ENCODE data around the gene KRT13. TPM values are rescaled to one million over a fixed set of nuclear protein-coding genes. Genes with fewer than 3 reads are reported as not detected.

KRT13 gene
- total and polyA plus RNA-seq, 10 of the 15 experiments (the other 5 are each of a cell fraction or from before 2014, with no cell fraction given), result not detected

DNA sequence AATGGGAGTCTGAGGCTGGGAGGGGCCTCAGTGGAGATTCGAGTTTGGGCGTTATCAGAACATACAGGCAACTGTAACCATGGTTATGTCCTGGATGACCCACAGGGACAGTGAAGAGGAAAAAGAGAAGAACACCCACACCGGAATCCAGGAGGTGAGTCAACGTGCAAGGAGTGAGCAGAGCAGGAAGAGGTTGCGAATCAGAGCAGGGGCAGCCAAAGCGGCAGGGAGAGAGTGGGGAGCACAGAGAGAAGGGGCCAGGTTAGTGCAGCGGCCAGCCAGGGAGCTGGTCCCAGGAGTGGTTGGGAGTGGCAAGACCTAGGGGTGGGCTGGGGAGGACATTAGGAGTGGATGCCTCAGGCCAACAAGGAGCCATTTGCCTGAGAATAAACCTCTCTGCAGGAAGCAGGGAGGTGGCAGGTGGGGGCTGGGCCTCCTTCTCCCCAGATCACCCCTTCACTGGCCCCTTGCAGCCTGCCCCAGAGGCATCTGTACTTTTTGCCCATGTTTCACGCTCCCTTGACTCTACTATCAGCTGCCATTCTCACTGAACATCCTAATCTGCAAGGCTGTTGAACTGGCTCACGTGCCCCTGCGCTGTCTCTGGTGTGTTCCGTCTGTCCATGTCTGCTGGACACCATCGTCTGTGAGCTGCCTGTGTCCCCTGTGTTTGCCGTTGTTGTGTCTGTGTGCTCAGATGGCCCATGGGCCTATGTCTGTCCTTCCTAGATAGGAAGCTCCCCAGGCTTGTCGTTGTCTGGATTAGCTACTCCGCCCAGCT, 5.1 kb downstream of the KRT13 start:
- Histone ChIP-seq H3K9ac (ENCODE audit: control insufficient read depth, insufficient read depth, low read length) (no peak overlapping the region), H3K4me1 (ENCODE audit: control insufficient read depth, insufficient read depth, low read length) (no peaks in the 10 kb centered on the region), H3K4me3 (no peak overlapping the region), H2AFZ (ENCODE audit: control insufficient read depth, low read depth, low read length) (no peak overlapping the region), H3K36me3 (ENCODE audit: control insufficient read depth in 2 of 2, insufficient read depth in 2 of 2, low read length in 1 of 2) (no peaks in the 10 kb centered on the region), H3K27ac (ENCODE audit: control insufficient read depth, insufficient read depth) (no peak overlapping the region), H3K27me3 (replicated peaks in 1 of 2; ENCODE audit: control insufficient read depth in 2 of 2, insufficient read depth in 2 of 2, low read length in 1 of 2) (peaks cover 0 to 4% of the 10 kb centered on the region in 2 experiments; a peak in 2 of 4 replicates), H3K4me2 (ENCODE audit: control insufficient read depth, insufficient read depth) (no peak overlapping the region), H4K20me1 (ENCODE audit: control insufficient read depth, insufficient read depth) (no peaks in the 10 kb centered on the region), H3K79me2 (ENCODE audit: control insufficient read depth, insufficient read depth, low read length) (no peaks in the 10 kb centered on the region), H3K9me3 (replicated peaks; ENCODE audit: control insufficient read depth, insufficient read depth, low read length) (no peaks in the 10 kb centered on the region)
- whole genome bisulfite sequencing (ENCODE audit: insufficient coverage, insufficient replicate concordance, low lambda C conversion rate, missing lambda C conversion rate), result 38% methylated on average over 15 of the region's 15 CpGs
- in situ Hi-C loops (cut with MboI) (no loop called here), intact Hi-C loops (cut with micrococcal nuclease; ENCODE audit: unreplicated experiment) (no loop called here)
- ChIA-PET RAD21 (ENCODE audit: unreplicated experiment) (no interaction called here), POLR2A (no interaction called here), SMC1A (ENCODE audit: uncharacterized antibody, unreplicated experiment) (no interaction called here), CTCF (no interaction called here)
- DNase-seq (ENCODE audit: low read depth, low spot score) (no peak), ATAC-seq (no peak), FAIRE-seq (no peak)
- no TSS peak for BruUV-seq (replicated peaks)
- TF ChIP-seq SIX5 (IDR thresholded peaks at IDR 0.05; ENCODE audit: low read depth, low read length, severe bottlenecking) (no peak), BCL11A (IDR thresholded peaks at IDR 0.05; ENCODE audit: low read depth, low read length) (no peak), ZZZ3 (IDR thresholded peaks at IDR 0.05; ENCODE audit: control insufficient read depth, insufficient read length, low read depth) (no peak), BACH1 (IDR thresholded peaks at IDR 0.05; ENCODE audit: borderline replicate concordance) (no peak), BCL3 (IDR thresholded peaks at IDR 0.05; ENCODE audit: borderline replicate concordance, insufficient read depth, low read depth, low read length, poor library complexity, severe bottlenecking) (no peak), BMI1 (IDR thresholded peaks at IDR 0.05; ENCODE audit: borderline replicate concordance) (no peak), HCFC1 (IDR thresholded peaks at IDR 0.05; ENCODE audit: low read length) (no peak), NKRF (conservative IDR thresholded peaks at IDR 0.05) (no peak), RB1 (IDR thresholded peaks at IDR 0.05; ENCODE audit: borderline replicate concordance) (no peak), YY1 (IDR thresholded peaks at IDR 0.05; ENCODE audit: low read depth, low read length) (no peak), MYC (IDR thresholded peaks at IDR 0.05; ENCODE audit: insufficient read depth, insufficient read length, insufficient replicate concordance, low read length, severe bottlenecking) (no peak), FOXK2 (IDR thresholded peaks at IDR 0.05) (no peak), ZNF592 (IDR thresholded peaks at IDR 0.05) (no peak), BRCA1 (IDR thresholded peaks at IDR 0.05; ENCODE audit: low read depth, low read length) (no peak)
- TF ChIP-seq, protein P1, sequence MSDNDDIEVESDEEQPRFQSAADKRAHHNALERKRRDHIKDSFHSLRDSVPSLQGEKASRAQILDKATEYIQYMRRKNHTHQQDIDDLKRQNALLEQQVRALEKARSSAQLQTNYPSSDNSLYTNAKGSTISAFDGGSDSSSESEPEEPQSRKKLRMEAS (IDR thresholded peaks at IDR 0.05; ENCODE audit: low read depth, low read length), result no peak
